GM18909 (cell line): ENCODE results near the gene ANKRD33.

Experiments used
- ATAC-seq: cut with Tn5 transposase; IDR thresholded peaks from one replicate; pipeline ENCODE4 v1.9.1; 2021; ENCODE audit warnings: mild to moderate bottlenecking; ENCODE audit not compliant: unreplicated experiment, poor library complexity

The ANKRD33 gene

GRCh38 chr12:51914034-51914923 is 26.4 kb downstream of the ANKRD33 start:
- ATAC-seq, result no peak

- no peak for ATAC-seq
Observed at GRCh38 chr12:51915003-51915625, 27.2 kb downstream of the ANKRD33 start.

DNA sequence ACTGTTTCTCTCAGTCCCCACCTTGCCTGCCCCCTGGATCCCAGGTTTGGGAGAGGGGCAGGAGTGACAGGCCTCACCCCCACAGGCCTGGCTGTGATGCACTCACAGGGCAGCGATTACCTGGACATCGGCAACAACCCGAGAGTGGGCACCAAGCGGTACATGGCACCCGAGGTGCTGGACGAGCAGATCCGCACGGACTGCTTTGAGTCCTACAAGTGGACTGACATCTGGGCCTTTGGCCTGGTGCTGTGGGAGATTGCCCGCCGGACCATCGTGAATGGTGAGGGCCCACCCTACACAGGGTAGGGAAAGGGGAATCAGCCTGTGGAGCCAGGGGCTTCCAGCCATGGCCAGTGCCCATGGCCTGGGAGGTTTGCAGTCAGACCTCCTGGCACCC is 28.0 kb downstream of the ANKRD33 start:
- no peak for ATAC-seq

DNA sequence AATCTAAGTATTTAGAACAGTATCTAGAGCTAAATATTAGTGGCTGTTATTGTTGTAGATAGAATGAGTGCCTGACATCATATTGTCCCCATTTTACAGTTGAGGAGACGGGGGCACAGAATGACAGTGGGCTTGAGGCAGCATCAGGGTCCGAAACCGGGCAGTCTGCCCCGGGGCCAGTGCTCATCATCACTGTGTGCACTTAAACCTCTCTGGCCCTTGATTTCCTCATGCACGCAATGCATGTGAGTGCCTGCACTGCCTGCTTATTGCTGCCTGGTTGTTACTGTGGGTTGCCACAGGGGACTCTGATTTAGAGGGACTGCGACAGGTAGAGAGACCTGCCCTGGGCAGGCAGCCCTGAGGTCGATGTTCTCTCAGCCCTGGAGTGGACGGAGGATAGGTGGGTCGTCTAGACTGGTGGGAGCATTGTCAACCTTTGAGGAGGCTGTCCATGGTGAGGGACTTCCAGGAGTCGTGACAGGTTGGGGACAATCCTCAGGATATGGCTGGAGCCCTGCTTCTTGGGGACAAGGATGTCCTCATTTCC is 29.2 kb downstream of the ANKRD33 start:
- ATAC-seq, result no peak

DNA sequence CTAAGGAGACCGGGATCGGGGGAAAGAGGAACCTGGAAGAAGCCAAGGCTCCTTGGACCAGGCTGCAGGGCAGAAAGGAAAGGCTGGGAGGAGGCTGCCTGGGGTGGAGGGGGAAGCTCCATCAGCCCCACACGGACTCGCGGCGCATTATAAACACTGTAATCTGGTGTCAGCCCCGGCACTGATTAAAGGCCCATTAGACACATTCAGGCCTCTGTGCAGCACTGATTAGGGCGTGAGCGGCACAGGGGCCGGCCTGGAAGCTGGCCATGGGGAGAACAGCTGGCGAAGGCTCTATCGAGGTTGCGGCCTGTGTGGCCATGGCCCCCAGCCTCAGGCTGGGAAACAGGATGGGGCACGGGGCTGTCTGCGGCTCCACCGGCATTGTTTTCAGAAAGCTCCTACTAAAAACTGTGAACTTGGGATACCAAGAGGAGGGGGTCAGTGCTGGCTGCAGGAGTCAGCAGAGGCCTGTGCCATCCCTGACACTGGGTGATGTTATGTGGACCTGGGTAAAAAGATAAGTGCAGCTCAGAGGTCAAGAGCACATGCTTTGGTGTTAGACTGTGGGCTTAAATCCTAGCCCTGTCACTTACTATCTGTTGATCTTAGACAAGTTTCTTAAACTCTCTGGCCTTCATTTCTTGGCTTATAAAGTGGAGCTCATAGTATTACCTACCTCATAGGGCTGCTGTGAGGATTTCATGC is 30.0 kb downstream of the ANKRD33 start:
- ATAC-seq, result no peak

DNA sequence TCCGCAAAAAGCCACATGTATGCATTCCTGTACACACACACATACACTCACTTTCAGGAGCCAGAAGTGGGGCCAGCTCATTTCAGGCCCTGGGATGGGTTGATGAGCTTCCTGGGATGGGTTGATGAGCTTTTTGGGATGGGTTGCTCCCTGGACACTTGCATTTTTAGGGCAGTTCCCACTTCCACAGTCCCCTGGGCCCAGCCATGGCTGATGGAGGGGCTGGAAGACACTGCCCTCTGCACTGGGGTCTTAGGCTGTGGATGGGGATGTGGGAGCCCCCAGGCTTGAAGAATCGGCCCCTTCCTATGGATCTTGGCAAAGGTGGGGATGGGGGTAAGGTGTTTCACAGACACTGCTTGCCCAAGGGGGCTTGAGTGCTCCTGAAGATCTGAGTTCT is 32.1 kb downstream of the ANKRD33 start:
- no peak for ATAC-seq

- no peak for ATAC-seq
Observed at GRCh38 chr12:51921017-51921725, 33.3 kb downstream of the ANKRD33 start.

- no peak for ATAC-seq
Observed at GRCh38 chr12:51922146-51922545, 34.2 kb downstream of the ANKRD33 start.

DNA sequence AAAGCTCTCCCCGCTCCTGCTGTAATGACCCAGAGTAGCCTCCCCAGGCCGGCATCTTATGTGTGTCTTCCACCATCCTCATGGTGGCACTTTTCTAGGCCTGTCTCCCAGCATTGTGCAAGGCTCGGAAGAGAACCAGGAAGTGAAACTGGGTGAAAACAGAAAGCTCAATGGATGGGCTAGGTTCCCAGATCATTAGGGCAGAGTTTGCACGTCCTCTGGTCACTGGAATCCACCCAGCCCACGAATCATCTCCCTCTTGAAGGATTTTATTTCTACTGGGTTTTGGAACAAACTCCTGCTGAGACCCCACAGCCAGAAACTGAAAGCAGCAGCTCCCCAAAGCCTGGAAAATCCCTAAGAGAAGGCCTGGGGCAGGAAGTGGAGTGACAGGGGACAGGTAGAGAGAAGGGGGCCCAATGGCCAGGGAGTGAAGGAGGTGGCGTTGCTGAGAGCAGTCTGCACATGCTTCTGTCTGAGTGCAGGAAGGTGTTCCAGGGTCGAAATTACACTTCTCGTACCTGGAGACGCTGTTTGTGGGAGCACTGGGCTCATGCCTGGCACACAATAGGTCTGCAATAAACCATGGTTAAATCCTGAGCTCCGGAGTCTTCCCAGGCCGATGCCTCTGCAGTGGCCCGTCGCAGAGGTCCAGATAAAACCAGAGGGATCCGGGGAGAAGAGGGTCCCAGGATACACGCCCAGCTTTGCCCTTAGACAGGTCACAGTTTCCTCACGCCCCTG is 35.0 kb downstream of the ANKRD33 start:
- ATAC-seq, result no peak

DNA sequence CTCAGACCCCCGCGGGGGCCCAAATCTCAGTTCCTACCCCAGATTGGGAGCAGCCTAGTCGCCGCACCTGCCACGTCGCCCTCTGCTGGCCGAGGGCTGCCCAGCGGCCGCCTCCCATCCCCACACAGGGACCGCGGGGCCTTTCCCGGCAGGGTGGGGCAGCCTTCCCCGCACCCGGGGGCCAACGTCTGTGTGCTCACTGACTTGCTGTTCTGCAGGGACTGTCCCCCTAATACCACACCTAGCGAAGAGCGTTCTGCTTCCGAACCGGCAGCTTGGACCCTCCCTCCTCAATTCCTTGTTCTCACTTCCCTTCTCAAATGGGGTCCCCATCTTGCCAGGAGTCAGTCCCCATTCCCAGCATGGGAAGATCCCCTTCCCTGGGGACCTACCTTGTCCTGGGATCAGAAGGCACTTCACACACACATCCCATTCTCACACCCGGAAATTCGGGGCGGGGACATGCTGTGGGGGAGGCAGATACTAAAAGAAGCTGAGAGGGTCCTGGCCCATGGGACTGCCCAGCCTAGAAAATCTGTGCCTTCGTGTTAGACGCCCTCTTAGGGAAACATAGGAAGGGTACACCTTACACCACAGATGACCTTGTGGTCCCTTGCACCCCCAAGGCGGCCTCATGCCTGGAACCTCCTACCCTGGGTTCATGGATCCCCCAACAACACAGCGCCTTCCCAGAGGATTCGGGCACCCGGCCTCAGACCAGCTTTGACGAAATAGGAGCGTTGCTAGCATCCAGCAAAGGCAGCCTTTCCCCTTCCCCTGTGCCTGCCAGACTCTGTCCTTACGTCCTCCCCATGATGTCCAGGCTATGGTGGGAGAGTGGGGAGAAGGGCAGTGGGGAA is 35.8 kb downstream of the ANKRD33 start:
- no peak for ATAC-seq

DNA sequence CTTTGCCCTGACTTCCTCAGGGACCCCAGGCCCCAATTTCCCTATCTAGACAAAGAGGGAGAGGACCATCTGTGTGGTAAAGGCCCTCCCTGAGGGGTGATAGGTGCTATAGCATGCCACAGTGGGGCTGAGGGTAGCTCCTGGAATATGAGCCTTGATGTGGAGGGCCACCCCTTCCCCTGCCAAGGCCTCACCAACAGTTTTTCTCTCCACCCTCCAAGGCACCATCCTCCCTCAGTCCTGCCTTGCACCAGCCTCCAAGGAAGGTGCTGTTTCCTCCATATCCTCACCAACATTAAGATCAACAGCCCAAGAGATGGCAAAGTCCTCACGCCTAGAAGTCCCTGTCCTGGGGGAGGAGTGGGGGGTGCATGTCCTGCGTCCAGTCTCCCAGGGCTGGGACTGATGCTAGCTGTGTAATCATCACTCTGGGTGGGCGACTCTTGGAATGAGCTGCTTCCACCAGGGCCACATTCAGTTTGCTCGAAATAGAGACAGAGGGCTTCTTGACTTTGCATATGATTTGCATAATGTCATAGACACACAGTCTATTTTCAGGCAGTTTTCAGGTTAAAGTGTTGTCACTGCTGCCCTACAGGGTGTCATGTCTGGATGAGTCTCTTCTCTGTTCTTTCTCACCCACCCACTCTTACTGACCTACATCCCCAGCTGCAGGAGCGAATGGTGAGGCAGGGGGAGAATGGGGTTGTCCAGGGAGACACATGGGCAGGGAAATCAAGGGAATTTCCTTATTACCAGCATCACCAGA is 36.8 kb downstream of the ANKRD33 start:
- peak; percentile 56 for ATAC-seq

- ATAC-seq, result no peak
Observed at GRCh38 chr12:51925346-51926063, 37.6 kb downstream of the ANKRD33 start.

DNA sequence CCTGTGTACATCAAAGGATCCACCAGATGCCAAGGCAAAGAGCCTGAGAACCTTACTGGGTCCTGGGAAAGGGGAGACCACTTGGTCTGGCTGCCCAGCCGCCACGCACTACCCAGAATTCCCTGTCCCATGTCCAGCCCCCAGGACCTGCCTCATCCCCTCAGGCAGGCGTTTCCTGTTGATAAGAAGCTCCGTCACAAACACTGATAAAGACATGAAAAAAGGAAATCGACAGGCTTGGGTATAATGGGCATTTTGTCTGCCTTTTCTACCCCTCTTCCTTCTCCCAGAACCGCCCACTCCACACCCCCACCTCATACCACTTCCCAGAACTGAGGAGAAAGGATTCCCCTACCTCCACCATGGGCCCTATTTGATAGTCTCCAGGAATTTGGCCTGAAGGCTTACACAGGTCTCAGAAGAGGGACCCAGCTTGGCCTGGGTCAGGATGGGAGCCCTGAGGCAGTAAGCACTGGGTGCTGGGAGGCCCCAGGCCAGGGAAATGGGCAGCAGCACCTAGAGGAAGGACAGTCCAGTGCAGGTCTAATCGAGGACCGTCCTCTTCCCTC is 38.2 kb downstream of the ANKRD33 start:
- ATAC-seq, result no peak

DNA sequence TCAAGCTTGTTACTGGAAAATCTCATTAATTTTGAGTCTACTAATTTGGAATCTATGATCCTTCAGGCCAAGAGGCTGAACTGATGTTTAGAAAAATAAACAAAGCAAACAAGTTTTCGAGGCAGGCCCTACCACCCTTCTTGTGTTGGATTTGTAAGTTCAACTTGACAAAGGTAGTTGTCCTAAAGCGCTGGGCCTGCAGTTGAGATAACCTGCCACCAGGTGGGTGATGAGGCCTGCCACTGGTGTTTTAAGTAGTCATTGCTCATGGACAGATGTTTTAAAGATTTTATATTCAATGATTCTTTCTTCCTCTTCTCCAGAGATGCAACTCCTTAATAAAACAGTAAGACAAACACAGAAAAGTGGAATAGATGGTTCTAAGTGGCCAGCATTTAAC is 38.8 kb downstream of the ANKRD33 start:
- ATAC-seq, result no peak

DNA sequence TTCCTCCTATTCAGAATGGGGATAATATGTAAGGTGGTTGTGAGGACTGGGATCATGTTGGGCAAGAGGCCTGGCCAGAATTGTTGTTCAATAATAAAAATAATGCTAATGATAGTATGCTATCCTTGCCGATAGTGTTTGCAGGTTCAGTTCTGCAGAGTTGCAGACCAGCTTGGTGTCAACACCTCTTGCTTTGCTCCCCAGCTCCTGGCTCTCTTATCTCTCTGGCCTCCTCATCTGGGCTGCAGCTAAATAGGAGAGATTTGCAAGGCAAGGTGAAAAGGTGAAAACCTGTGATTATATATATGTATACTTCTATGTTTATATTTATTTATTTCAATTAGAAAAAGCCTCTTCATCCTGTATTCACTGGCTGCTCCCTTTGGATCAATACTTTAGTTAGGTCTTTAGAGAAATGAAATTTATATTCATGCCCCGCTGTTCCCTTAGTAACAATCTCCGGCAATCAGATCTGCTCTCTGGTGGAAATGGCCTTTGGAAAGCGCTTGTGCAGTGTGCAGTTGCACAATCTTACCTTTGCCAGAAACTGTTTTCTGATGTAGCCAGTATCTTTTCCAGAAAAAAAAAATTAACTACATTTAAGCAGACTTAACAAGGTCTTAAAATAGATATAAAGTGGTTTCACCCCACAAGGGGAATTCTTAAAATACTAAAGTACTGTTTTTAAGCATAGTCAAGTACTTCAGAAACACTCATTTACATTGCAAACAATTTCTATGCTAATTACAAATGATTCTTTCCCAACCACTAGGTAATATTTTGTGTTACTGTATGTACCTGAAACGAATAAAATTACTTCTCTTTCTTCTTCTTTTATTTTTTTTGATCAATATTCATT is 44.5 kb downstream of the ANKRD33 start:
- no peak for ATAC-seq

GRCh38 chr12:51934080-51934479 is 46.2 kb downstream of the ANKRD33 start:
- ATAC-seq, result no peak
